Measurements from ENCODE around the gene CMSS1. TPM values are rescaled to one million over a fixed set of nuclear protein-coding genes. Genes with fewer than 3 reads are reported as not detected.

CMSS1 gene
- total and polyA plus RNA-seq, 8 donors = 14.4 to 29.9 (median 15.9) TPM

DNA sequence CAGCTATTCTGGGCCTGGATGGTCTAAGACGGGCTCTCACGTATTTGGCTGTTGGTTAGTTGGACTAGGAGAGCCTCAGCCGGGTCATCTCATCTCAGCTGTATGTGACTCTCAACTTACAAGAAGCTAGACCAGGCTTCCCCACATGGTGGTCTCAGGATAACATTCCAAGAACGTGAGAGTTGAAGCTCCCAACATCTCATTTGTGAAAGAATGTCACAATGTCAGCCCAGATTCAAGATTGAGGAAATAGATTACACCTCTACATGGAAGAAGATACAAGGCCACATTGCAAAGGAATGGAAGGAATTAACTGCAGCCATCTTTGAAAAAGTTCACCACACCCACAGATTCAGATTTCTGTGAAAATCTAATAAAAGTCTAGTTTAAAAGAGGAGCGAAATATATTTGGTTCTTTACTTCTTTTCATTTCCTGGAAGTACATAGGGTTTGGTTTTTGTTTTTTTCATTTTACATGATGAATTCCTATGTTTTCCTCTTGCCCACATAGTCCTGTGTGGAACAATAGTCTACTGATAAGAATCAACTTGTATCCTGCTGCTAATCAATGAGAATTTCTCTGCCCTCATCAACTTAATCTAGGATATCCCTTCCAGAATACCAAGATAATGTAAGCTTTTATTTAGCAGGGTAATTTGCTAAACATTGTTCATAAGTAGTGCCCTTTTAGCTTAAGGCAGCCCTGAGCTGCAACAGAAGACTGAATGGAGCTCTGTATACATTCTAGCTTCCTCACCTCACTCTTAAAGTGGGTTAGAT is 116.5 kb downstream of the CMSS1 start:
- Histone ChIP-seq H3K4me1 (no peaks in the 10 kb centered on the region), H3K9me3 (no peaks in the 10 kb centered on the region), H3K27ac (no peak overlapping the region), H3K27me3 (no peaks in the 10 kb centered on the region), H3K36me3 (no peaks in the 10 kb centered on the region), H3K4me3 (no peak overlapping the region)
- no peak for ATAC-seq
- WGBS, 2 donors = 95 to 96% methylated on average over 5 of the region's 5 CpGs
- no peak for DNase-seq
- FAIRE-seq = no peak
- TF ChIP-seq, protein P1, sequence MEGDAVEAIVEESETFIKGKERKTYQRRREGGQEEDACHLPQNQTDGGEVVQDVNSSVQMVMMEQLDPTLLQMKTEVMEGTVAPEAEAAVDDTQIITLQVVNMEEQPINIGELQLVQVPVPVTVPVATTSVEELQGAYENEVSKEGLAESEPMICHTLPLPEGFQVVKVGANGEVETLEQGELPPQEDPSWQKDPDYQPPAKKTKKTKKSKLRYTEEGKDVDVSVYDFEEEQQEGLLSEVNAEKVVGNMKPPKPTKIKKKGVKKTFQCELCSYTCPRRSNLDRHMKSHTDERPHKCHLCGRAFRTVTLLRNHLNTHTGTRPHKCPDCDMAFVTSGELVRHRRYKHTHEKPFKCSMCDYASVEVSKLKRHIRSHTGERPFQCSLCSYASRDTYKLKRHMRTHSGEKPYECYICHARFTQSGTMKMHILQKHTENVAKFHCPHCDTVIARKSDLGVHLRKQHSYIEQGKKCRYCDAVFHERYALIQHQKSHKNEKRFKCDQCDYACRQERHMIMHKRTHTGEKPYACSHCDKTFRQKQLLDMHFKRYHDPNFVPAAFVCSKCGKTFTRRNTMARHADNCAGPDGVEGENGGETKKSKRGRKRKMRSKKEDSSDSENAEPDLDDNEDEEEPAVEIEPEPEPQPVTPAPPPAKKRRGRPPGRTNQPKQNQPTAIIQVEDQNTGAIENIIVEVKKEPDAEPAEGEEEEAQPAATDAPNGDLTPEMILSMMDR (IDR thresholded peaks at IDR 0.05) = no peak
- intact Hi-C loops (cut with DNase I) = no loop called here

DNA sequence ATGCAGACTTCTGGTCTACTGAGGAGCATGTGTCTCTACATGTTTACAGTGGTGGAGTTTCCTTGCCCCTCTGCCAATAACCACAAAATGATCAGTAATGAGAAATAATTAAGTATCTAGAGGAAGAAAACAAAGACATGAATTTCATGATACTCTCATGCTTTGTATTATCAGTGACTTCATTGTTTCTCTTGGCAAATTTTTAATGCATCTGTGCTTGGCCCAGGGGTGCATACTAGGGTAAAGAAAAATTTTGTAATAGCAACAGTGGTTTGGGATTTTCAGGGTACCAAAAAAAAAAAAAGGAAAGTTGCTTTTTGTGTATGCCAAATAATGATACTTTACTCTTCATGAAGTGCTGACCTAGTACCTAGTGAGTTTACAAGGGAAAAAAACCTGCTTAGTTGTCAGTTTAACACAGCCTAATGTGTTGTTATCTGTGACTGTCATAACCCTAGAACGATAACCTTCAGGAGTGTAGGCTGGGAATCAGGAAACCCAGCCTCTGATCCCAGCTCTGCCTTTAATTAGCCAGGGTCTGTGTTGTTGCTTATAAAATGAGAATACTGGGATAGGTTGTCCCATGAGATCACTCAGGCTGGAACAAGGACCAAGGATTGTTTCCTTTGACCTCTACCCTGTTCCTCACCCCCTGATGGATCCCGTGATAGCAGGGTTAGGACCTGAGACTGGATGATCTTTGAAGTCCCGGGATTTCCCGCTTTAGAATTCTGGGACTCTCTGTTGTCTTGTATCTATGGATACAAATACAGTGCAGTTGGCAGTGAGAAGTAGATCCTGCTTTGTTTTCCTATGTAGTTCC is 117.5 kb downstream of the CMSS1 start:
- 55 to 56% methylated on average over 4 of the region's 4 CpGs for WGBS, 2 donors
- no peaks in the 10 kb centered on the region for H3K27me3 ChIP-seq
- FAIRE-seq (peak; percentile 9), ATAC-seq (peak in 3 of 4 donors; percentile 44 to 71 (median 61)), DNase-seq (no peak)
- H3K4me3 ChIP-seq = no peak overlapping the region
- H3K27ac ChIP-seq = no peak overlapping the region
- H3K9me3 ChIP-seq = no peaks in the 10 kb centered on the region
- TF ChIP-seq, protein P1 (IDR thresholded peaks at IDR 0.05) = no peak
- intact Hi-C loops (cut with DNase I) = no loop called here
- H3K36me3 ChIP-seq = no peaks in the 10 kb centered on the region
- no peaks in the 10 kb centered on the region for H3K4me1 ChIP-seq

DNA sequence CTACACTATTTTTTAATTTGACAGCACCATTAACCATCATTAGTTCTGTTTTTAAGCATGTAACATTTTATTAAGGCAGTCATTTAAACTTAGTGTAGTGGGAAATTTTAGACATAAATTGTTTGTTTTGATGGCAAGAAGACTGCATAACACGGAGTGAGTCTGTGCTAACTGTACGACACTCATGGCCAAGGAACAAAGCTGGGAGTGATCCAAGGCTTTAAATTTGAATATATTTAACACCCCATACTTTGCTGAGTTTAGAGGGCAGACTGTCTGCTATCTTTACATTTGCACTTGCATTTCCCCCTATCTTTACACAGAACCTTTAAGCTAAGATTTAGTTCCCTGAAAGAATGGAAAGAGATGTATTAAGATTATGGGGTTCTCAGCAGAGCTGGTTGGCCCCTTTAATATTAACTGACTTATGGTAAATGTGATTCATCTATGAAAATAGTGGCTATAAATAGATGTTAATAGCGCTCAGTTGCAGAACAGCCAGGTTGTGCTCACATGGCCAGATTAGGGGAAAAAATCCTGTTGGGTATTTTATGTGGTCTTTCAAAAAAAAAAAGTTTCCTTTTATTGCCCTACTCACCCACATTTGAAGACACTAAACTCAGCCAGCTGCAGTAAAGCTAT is 120.7 kb downstream of the CMSS1 start:
- Histone ChIP-seq H3K36me3 (no peaks in the 10 kb centered on the region), H3K4me3 (no peak overlapping the region), H3K27me3 (no peaks in the 10 kb centered on the region), H3K9me3 (no peaks in the 10 kb centered on the region), H3K27ac (no peak overlapping the region), H3K4me1 (no peaks in the 10 kb centered on the region)
- ATAC-seq (peak in 2 of 4 donors; percentile 38 to 47), DNase-seq (no peak), FAIRE-seq (no peak)
- intact Hi-C loops (cut with DNase I) = no loop called here
- TF ChIP-seq, protein P1 (IDR thresholded peaks at IDR 0.05) = no peak
- WGBS, 2 donors = 82 to 91% methylated on average over 3 of the region's 3 CpGs

DNA sequence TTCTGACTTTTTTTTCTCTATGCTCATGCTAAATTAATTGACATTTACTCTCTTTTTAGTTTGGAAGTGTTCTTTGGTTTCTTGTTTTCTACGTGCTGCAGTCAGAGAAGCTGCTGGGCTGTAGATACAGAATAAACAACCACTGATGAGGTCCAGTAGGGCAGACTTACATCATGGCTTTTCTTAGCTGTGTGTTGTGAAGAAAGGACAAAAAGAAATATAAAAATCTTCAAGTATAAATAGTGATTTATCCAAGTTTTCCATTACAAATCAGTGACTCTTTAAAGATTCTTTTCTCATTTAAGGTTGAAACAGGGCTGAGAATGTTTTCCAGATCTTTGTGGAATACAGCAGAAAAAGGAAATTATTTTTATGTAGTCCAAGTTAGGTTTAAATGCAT is 122.2 kb downstream of the CMSS1 start:
- ATAC-seq (no peak), DNase-seq (no peak), FAIRE-seq (no peak)
- H3K9me3 ChIP-seq = no peaks in the 10 kb centered on the region
- intact Hi-C loops (cut with DNase I) = no loop called here
- H3K4me3 ChIP-seq = no peak overlapping the region
- TF ChIP-seq, protein P1 (IDR thresholded peaks at IDR 0.05) = no peak
- no peaks in the 10 kb centered on the region for H3K27me3 ChIP-seq
- 86 to 91% methylated on average over 1 of the region's 1 CpG for WGBS, 2 donors
- H3K27ac ChIP-seq = no peak overlapping the region
- H3K36me3 ChIP-seq = no peaks in the 10 kb centered on the region
- H3K4me1 ChIP-seq = no peaks in the 10 kb centered on the region
